Measurements from ENCODE around the gene C14orf93.

DNA sequence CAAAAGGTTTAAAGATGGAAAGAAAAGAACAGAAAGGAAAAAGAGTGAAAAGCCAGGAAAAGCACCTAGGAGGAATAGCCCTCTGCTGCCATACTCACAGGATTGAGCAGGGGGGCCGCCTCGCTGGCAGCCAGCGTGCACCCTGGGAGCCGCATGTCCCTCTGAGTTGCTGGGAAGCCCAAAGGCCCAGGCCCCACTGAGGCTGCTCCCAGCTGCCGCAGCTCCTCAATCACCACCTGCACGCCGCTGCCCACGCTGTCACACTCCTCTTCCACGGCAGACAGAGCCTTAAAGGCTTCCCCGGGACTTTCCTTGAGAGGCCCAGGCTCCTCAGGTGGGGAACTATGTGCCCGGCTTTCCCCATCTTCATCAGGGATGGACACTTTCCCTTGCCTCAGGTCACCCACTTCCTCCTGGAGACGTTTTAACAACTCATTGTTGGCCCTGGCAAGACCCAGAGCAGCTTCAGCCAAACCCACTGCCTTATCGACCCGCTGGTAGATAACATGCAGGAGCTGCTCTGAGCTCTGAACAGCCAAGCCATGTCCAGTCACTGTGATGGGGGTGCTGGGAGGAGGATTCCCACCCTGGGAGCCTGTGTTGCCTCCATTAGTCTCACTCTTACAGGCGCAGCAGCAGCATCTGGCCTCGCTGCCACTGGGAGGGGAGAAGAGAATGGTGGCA is 11.5 kb downstream of the C14orf93 start:
- TF ChIP-seq, protein P1, sequence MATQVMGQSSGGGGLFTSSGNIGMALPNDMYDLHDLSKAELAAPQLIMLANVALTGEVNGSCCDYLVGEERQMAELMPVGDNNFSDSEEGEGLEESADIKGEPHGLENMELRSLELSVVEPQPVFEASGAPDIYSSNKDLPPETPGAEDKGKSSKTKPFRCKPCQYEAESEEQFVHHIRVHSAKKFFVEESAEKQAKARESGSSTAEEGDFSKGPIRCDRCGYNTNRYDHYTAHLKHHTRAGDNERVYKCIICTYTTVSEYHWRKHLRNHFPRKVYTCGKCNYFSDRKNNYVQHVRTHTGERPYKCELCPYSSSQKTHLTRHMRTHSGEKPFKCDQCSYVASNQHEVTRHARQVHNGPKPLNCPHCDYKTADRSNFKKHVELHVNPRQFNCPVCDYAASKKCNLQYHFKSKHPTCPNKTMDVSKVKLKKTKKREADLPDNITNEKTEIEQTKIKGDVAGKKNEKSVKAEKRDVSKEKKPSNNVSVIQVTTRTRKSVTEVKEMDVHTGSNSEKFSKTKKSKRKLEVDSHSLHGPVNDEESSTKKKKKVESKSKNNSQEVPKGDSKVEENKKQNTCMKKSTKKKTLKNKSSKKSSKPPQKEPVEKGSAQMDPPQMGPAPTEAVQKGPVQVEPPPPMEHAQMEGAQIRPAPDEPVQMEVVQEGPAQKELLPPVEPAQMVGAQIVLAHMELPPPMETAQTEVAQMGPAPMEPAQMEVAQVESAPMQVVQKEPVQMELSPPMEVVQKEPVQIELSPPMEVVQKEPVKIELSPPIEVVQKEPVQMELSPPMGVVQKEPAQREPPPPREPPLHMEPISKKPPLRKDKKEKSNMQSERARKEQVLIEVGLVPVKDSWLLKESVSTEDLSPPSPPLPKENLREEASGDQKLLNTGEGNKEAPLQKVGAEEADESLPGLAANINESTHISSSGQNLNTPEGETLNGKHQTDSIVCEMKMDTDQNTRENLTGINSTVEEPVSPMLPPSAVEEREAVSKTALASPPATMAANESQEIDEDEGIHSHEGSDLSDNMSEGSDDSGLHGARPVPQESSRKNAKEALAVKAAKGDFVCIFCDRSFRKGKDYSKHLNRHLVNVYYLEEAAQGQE (IDR thresholded peaks at IDR 0.05; ENCODE audit: borderline replicate concordance) = no peak
- TF ChIP-seq POLR2AphosphoS5 (IDR thresholded peaks at IDR 0.05) (no peak), EP300 (conservative IDR thresholded peaks at IDR 0.05; ENCODE audit: poor library complexity, severe bottlenecking) (no peak), TAF1 (IDR thresholded peaks at IDR 0.05; ENCODE audit: low read depth) (no peak), SMC3 (conservative IDR thresholded peaks at IDR 0.05; ENCODE audit: poor library complexity) (no peak), EZH2 (IDR thresholded peaks at IDR 0.05; ENCODE audit: borderline replicate concordance, insufficient read depth, low read length, poor library complexity, severe bottlenecking) (no peak), RAD21 (conservative IDR thresholded peaks at IDR 0.05) (no peak), MXI1 (conservative IDR thresholded peaks at IDR 0.05; ENCODE audit: poor library complexity, severe bottlenecking) (no peak)
- TF ChIP-seq, protein P2, sequence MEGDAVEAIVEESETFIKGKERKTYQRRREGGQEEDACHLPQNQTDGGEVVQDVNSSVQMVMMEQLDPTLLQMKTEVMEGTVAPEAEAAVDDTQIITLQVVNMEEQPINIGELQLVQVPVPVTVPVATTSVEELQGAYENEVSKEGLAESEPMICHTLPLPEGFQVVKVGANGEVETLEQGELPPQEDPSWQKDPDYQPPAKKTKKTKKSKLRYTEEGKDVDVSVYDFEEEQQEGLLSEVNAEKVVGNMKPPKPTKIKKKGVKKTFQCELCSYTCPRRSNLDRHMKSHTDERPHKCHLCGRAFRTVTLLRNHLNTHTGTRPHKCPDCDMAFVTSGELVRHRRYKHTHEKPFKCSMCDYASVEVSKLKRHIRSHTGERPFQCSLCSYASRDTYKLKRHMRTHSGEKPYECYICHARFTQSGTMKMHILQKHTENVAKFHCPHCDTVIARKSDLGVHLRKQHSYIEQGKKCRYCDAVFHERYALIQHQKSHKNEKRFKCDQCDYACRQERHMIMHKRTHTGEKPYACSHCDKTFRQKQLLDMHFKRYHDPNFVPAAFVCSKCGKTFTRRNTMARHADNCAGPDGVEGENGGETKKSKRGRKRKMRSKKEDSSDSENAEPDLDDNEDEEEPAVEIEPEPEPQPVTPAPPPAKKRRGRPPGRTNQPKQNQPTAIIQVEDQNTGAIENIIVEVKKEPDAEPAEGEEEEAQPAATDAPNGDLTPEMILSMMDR (IDR thresholded peaks at IDR 0.05; ENCODE audit: poor library complexity, severe bottlenecking) = no peak

All from neural cell (in vitro differentiated cells).